ENCODE data around the gene GSTT4.
"Not testable (repeated sequence)": the region's sequence is repeated elsewhere in the genome, so short reads cannot be mapped to it uniquely, and the experiment has no call there.

Gene GSTT4

GRCh38 chr22:24023204-24023789, 18.0 kb upstream of the GSTT4 start:
- no peak for DNase-seq

GRCh38 chr22:24021304-24021703, 16.1 kb upstream of the GSTT4 start:
- no peak for DNase-seq

DNA sequence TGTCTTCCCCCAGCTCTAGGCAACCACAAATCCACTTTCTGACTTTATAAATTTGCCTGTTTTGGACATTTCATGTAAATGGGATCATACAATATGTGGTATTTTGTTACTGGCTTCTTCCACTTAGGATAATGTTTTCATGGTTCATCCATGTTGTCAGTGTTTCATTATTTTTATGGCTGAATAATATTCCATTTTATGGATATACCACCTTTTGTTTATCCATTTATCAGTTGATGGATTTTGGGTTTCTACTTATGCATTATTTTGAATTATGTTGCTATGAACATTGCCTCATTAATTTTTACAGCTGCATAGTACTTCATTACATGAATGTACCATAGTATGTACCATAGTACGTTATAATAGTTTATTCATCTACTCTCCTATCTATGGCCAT, 10.9 kb upstream of the GSTT4 start:
- DNase-seq, result no peak

GRCh38 chr22:24011735-24012068, 6.4 kb upstream of the GSTT4 start:
- no peak for DNase-seq

DNA sequence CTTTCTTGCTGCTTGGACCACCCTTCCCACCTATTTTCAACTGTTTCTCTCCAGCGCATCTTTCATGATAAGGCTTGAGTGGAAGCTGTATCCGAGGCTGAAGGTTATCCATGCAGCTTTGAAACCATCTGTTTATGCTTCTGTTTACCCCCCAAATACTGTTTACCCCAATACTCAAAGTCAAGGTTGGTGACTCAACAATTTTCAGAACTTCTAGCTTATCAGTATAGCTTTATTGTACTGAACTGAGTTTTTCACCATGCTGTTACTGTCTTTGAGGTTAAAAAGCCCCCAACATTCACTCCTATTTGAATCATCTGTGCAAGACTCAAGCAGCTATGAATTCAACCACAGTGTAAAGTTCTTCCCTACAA, 4.8 kb upstream of the GSTT4 start:
- no peak for DNase-seq

DNA sequence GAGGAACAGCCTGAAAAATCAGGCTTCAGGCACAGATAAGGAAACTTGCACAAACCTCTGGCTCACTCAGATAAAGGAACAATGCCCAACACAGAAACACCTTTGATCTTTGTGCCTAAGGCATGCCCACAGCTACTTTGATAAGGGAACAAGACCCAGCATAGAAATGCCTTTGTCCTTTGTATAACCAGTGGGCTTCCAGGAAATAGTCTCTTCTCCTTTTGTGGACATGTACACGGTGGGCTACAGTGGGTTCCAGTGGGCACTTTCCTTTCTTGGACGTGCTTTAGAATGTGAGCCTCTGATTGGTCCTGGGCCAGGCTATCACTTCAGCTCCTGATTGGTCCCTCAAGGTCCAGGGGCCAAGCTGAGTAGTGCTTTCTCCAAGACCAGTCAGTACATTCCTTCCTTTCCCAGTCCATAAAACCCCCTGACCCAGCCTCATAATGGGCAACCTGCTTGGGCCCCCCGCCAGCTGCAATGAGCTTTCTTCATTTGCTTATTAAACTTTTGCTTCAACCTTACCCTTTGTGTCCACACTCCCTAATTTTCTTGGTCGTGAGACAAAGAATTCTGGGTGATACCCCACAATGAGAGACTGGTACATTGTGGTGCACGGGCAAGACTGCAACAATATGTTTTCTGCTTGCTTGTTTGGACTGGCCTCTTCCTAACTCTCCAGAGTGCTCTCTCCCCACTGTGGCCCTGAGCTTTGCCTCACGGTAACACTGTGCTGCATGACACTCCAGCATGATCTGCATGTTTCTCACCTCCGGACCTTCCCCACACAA, 4.2 kb upstream of the GSTT4 start:
- no peak for DNase-seq

- DNase-seq, result no peak
These were observed 3.4 kb upstream of the GSTT4 start for GRCh38 chr22:24008381-24009226.

DNA sequence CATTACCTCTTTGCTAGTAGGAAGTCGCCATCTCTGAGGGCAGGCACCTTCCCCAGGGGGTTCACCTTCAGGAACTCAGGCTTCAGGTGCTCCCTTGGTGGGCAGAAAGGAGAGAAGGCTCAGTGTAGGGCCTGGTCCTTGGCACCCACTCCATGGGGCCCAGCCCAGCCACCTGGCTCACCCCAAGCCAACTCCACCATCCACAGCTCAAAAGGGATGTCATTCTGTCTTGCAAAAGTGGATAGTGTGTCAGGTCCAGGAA, 2.7 kb upstream of the GSTT4 start:
- DNase-seq, result no peak

DNA sequence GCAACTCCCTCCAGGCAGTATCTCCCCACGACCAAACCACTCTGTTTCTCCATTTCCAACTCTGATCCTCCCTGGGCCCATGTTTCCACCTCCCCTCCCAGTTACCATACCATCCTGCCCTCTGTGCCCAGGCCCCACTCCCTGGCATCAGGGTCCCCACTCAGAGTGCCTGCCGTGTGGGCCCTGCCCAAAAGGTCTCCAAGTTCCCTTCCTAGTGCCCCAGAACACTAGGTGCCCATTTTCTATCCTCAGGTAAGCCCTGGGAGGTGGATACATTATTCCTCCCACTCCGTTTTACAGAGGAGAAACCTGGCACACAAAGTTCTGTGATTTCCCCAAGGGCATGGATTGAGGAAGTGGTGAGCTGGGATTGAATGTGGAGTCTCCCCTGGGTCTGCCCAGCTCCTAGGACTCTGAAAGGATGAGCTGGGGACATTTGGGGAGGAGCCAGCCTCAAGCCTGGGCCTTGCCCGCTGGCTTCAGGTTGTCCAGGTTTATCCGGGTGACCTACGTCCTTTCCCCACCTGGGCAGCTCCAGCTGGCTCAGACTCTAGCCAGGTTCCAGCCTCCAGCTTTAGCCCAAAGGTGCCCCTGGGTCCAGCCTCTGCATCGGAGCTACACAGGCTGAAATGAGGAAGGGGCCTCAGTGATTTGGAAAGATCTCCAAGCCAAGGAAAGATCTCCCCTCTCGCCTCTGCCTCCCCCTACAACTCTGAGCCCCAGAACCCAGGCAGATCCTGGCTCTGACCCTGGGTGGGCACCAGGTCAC, 2.2 kb upstream of the GSTT4 start:
- no peak for DNase-seq

GRCh38 chr22:24006914-24007214, 1.6 kb upstream of the GSTT4 start:
- DNase-seq, result no peak

- no peak for DNase-seq
These were observed 1.1 kb upstream of the GSTT4 start for GRCh38 chr22:24006207-24006913.

DNA sequence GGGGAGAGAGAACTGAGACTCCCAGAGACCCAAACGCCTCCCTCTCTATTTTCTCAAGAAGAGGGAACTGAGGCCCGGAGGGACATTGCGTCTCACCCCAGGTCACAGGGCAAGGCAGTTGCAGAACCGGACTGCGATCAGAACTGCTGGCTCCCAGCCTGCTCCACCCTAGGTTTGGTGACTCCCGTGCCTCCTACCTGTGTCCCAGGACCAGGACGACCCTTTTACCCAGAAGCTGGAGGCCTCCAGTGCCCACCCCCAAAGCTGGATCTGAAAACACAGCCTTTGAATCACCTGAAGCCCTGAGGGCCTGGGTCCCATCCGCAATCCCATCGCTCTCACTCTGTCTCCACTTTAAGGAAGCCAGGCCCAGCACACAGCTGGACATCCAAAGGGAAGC, 1.4 kb downstream of the GSTT4 start:
- DNase-seq, result no peak

DNA sequence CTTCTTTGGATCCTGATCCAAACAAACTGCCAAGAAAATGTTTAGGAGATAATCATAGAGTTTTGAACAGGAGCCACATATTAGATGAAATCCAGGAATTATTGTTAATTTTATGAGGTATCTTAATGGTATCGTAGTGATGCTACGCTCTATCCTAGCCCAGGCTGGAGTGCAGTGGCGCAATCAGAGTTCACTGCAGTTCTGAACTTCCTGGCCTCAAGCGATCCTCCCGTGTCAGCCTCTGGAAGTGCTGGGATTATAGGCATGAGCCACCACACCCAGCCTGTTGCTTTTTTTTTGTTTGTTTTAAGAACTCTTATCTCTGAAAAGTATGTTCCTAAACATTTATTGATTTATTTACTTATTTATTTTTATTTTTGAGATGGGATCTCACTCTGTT, 2.4 kb downstream of the GSTT4 start:
- DNase-seq, result no peak

DNA sequence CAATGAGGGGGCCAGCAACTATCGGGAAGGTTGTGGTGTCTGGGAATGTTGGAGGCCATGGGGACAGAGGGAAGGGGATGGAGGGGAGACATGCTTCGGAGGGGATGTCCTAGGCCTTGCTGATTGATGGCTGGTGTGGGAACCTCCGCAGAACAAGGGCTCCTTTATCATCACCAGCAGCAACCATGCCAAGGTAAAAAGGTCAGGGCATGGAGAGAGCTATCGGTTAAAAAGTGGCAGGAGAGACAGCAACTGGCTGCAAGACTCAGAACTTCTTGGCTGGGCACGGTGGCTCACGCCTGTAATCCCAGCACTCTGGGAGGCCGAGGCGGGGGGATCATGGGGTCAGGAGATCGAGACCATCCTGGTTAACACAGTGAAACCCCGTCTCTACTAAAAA, 3.0 kb downstream of the GSTT4 start:
- DNase-seq, result no peak

GRCh38 chr22:24001314-24001713, 3.9 kb downstream of the GSTT4 start:
- DNase-seq, result no peak

GRCh38 chr22:23999779-24000178, 5.5 kb downstream of the GSTT4 start:
- not testable (repeated sequence) for DNase-seq

DNA sequence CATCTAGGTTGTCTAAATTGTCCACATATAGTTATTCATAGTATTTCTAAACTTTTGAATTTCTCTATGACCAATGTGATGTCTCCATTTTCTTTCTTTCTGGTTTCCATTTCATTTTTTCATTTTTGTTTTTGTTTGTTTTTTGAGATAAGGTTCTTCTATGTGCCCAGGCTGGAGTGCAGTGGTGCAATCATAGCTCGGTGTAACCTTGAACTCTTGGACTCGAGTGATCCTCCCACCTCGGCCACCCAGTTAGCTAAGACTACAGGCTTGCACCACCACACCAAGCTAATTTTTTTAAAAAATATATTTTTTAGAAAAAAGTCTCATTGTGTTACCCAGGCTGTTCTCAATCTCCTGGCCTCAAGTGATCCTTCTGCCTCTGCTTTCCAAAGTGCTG, 8.2 kb downstream of the GSTT4 start:
- DNase-seq, result no peak

GRCh38 chr22:23993581-23994177, 11.6 kb downstream of the GSTT4 start:
- not testable (repeated sequence) for DNase-seq

- DNase-seq, result not testable (repeated sequence)
These were observed 12.2 kb downstream of the GSTT4 start for GRCh38 chr22:23993080-23993479.

GRCh38 chr22:23989583-23990244, 15.5 kb downstream of the GSTT4 start:
- not testable (repeated sequence) for DNase-seq

- not testable (repeated sequence) for DNase-seq
These were observed 18.6 kb downstream of the GSTT4 start for GRCh38 chr22:23986538-23987178.

- DNase-seq, result not testable (repeated sequence)
These were observed 19.2 kb downstream of the GSTT4 start for GRCh38 chr22:23986089-23986488.

Data from activated gamma-delta T cell treated with Interleukin-2 at 50 U/mL for 16 hours (primary cell).